ENCODE measurements around the gene EIF2B5.

EIF2B5 gene

GRCh38 chr3:184165543-184165942 is 30.4 kb downstream of the EIF2B5 start:
- TF ChIP-seq CTCF (IDR thresholded peaks at IDR 0.05) (no peak), ZFX (IDR thresholded peaks at IDR 0.05; ENCODE audit: borderline replicate concordance) (no peak)
- no peak overlapping the region for H3K27ac ChIP-seq

GRCh38 chr3:184166671-184167070 is 31.5 kb downstream of the EIF2B5 start:
- no peak overlapping the region for H3K27ac ChIP-seq
- TF ChIP-seq ZFX (IDR thresholded peaks at IDR 0.05; ENCODE audit: borderline replicate concordance), result no peak

- no peak overlapping the region for H3K27ac ChIP-seq
- TF ChIP-seq ZFX (IDR thresholded peaks at IDR 0.05; ENCODE audit: borderline replicate concordance) (no peak), CTCF (IDR thresholded peaks at IDR 0.05) (no peak)
Observed at GRCh38 chr3:184167786-184168185, 32.6 kb downstream of the EIF2B5 start.

- no peak overlapping the region for H3K27ac ChIP-seq
Observed at GRCh38 chr3:184168363-184169120, 33.4 kb downstream of the EIF2B5 start.

GRCh38 chr3:184169896-184170875 is 35.0 kb downstream of the EIF2B5 start:
- H3K27ac ChIP-seq, result no peak overlapping the region

More at GRCh38 chr3:184168363-184169120, 33.4 kb downstream of the EIF2B5 start:
- no peak for TF ChIP-seq ZFX (IDR thresholded peaks at IDR 0.05; ENCODE audit: borderline replicate concordance)
- TF ChIP-seq CTCF (IDR thresholded peaks at IDR 0.05), result no peak

GRCh38 chr3:184171562-184171961 is 36.4 kb downstream of the EIF2B5 start:
- TF ChIP-seq CTCF (IDR thresholded peaks at IDR 0.05) (no peak), ZFX (IDR thresholded peaks at IDR 0.05; ENCODE audit: borderline replicate concordance) (no peak)
- no peak overlapping the region for H3K27ac ChIP-seq

More at GRCh38 chr3:184169896-184170875, 35.0 kb downstream of the EIF2B5 start:
- TF ChIP-seq ZFX (IDR thresholded peaks at IDR 0.05; ENCODE audit: borderline replicate concordance), result no peak
- no peak for TF ChIP-seq CTCF (IDR thresholded peaks at IDR 0.05)

GRCh38 chr3:184172681-184173373 is 37.7 kb downstream of the EIF2B5 start:
- TF ChIP-seq ZFX (IDR thresholded peaks at IDR 0.05; ENCODE audit: borderline replicate concordance) (no peak), CTCF (IDR thresholded peaks at IDR 0.05) (no peak)
- peak overlapping the region; percentile 33; the same call in 1 of the 2 replicates for H3K27ac ChIP-seq
